Suppressor macrophage (primary cell): ENCODE data around the gene DCD.

Experiments used
- DNase-seq, 4 experiments: peaks; one replicate each; pipeline ENCODE4 v3.0.0-alpha.2; 2020 to 2022

The DCD gene

DNA sequence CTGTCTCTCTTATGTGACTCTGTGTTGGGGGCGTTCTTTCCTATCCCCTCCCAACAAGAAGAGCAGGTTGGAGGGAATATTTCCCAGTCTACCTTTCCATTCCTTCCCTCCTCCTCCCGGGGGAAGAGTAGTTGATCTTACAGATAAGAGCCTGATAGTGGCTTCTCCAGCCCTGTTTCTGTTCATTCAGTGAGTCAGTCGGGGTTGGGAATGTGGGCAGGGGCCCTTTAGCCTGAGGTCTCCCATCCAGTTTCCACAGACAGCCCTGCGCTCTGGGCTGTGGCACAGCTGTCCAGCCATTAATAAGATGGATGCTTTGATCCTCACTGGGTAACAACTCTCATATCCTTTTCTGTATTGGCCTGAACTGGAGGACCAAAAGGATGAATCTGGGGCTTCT lies 41.6 kb downstream of the DCD start:
- DNase-seq, result no peak

- no peak for DNase-seq
Observed at GRCh38 chr12:54605138-54605970, 42.8 kb downstream of the DCD start.

GRCh38 chr12:54604436-54604835 lies 43.7 kb downstream of the DCD start:
- no peak for DNase-seq

DNA sequence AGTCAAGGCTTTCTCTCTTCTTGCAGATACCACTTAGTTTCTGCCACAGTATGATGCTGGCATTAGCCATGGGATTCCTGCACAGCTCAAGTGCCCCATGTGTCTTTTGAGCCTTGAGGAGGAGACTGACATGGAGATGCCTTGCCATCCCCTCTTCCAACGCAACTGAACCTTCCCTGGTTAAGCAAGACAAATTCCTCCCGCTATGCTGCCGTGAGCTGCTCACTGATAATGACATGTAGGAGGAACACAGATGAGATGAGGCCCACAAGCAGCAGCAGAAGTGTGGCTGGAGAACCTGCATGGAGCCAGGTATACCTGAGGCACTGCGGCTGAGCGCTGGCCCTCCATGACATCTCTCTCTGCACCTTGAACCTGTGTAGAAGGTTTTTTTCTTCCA lies 44.3 kb downstream of the DCD start:
- DNase-seq, result no peak

GRCh38 chr12:54603173-54603814 lies 44.9 kb downstream of the DCD start:
- peak; percentile 74 to 83 (median 82) for DNase-seq

- DNase-seq, result no peak
Observed at GRCh38 chr12:54602661-54603060, 45.5 kb downstream of the DCD start.

DNA sequence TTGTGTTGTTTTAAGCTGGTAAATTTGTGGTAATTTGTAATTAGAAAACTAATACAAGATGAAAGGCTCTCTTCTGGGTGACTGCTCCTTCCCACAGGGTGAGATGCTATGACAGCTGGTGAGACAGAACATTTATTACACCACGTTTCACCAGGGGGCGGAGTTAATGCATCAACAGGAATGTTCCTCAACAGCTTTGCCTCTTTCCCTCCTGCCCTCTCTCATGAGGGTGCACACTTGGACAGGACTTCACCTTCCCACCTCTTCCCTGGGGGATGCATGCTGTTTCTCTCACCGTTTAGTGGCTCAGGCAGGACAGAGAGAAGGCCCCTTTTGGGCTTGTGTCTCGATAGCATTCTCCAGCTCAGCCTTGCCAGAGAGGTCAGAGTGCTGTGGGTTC lies 46.3 kb downstream of the DCD start:
- DNase-seq, result peak in 3 of 4 experiments; percentile 11 to 32 (median 24)

DNA sequence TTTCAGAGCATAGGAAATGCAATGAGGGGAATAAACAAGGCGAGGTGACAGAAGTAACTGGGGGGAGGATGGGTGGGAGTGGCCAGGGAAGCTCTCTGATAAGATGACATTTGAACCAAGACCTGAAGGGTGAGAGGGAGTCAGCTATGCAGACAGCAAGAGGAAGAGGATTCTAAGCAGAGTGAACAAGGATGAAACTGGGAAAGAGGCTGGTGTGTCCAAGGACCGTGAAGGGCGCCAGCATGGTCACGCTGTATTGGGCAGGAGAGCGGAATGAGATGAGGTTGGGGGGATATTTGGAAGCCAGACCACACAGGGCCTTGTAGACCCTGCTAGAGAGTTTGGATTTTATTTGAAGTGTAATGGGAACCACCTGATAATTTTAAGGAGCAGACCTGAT lies 49.2 kb downstream of the DCD start:
- DNase-seq, result no peak

DNA sequence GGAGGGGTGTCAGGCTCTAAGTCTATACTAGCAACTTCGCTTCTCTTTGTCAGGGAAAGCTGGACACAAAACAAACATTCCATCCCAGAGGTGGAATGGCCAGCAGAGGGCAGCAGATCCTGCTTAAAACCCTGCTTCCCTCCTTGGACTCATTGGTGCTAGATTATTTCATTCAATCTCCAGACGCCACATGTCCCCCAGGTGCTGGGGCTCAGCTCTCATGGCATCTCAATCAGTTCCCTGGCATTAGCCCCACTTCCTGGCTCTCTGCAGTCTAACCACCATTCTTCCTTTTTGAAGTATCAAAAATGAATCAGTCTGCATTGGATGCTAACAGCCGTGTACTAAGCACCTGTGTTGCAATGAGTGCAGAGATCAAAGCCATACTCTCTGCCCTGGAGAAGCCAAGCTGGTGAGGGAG lies 51.6 kb downstream of the DCD start:
- peak; percentile 68 to 81 (median 74) for DNase-seq

GRCh38 chr12:54595471-54595870 lies 52.7 kb downstream of the DCD start:
- no peak for DNase-seq
